GM19324 (cell line): ENCODE results near the gene WDR54.
"Not testable (repeated sequence)": the region's sequence is repeated elsewhere in the genome, so short reads cannot be mapped to it uniquely, and the experiment has no call there.

Experiments used
- ATAC-seq: cut with Tn5 transposase; IDR thresholded peaks from one replicate; pipeline ENCODE4 v1.9.1; 2021; ENCODE audit warnings: mild to moderate bottlenecking, moderate library complexity; ENCODE audit not compliant: unreplicated experiment, low FRiP score

The WDR54 gene

GRCh38 chr2:74450570-74451190, 29.1 kb downstream of the WDR54 start:
- ATAC-seq = no peak

- ATAC-seq = peak; percentile 50
Measured at GRCh38 chr2:74454654-74455511, 33.4 kb downstream of the WDR54 start, which contains the start of gene INO80B. Gene INO80B, plus strand, starts transcription at chr2:74455087. Its CDS starts 30 bp downstream, at chr2:74455117.

- ATAC-seq = no peak
Measured at GRCh38 chr2:74457129-74457548, 35.6 kb downstream of the WDR54 start.

GRCh38 chr2:74457549-74458131, 36.1 kb downstream of the WDR54 start:
- ATAC-seq = peak; percentile 29

GRCh38 chr2:74458132-74458937, 36.8 kb downstream of the WDR54 start, which contains the start of gene WBP1:
Gene WBP1, plus strand, starts transcription at chr2:74458438. Its CDS starts 165 bp downstream, at chr2:74458603.
- ATAC-seq = peak; percentile 86

GRCh38 chr2:74458938-74459363, 37.4 kb downstream of the WDR54 start:
- ATAC-seq = no peak

GRCh38 chr2:74459503-74460118, 38.1 kb downstream of the WDR54 start:
- not testable (repeated sequence) for ATAC-seq

- not testable (repeated sequence) for ATAC-seq
Measured at GRCh38 chr2:74460187-74460586, 38.7 kb downstream of the WDR54 start.

- no peak for ATAC-seq
Measured at GRCh38 chr2:74461187-74462053, 39.9 kb downstream of the WDR54 start.

GRCh38 chr2:74462054-74462785, 40.7 kb downstream of the WDR54 start:
- no peak for ATAC-seq

- no peak for ATAC-seq
Measured at GRCh38 chr2:74462786-74463105, 41.2 kb downstream of the WDR54 start.

- peak; percentile 3 for ATAC-seq
Measured at GRCh38 chr2:74464406-74464805, 42.9 kb downstream of the WDR54 start.

- ATAC-seq = not testable (repeated sequence)
Measured at GRCh38 chr2:74470742-74471141, 49.2 kb downstream of the WDR54 start.

- ATAC-seq = no peak
Measured at GRCh38 chr2:74471332-74472065, 50.0 kb downstream of the WDR54 start.

GRCh38 chr2:74472086-74472944, 50.8 kb downstream of the WDR54 start, which contains the start of gene MRPL53:
Gene MRPL53, minus strand, starts transcription at chr2:74472680. Its CDS starts 20 bp downstream, at chr2:74472660.
- peak; percentile 88 for ATAC-seq

GRCh38 chr2:74472945-74473258, 51.4 kb downstream of the WDR54 start:
- ATAC-seq = peak; percentile 6

GRCh38 chr2:74474481-74474880, 53.0 kb downstream of the WDR54 start:
- ATAC-seq = no peak
